ENCODE data around the gene COX8A.

DNA sequence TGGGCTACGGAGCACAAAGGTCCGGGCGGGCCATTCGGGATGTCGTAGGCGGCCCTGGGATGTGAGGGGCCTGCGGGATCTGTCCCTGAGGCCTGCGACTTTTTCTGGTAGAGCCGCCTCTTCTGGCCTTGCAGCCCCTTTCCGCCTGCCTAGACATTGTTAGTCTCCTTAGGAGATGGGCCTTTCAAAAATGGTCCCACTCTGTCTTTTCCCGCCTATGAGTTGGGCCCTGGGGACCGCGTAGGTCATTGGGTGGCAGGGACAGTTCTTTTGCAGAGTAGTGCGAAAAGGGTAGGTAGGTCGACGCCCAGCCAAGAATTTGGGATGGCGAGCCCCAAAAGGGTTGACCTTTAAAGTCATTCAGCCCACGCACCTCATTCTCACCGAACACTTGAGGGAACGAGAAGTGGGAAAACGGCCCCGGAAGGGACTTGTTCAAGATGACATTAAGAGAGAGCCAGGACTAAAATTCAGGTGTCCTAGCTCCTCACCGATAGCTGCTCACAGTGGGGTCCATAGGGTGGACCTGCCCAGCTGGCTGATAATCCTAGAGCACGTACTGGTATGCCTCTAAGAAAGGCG, 12.6 kb downstream of the COX8A start:
- TF ChIP-seq, protein P1, sequence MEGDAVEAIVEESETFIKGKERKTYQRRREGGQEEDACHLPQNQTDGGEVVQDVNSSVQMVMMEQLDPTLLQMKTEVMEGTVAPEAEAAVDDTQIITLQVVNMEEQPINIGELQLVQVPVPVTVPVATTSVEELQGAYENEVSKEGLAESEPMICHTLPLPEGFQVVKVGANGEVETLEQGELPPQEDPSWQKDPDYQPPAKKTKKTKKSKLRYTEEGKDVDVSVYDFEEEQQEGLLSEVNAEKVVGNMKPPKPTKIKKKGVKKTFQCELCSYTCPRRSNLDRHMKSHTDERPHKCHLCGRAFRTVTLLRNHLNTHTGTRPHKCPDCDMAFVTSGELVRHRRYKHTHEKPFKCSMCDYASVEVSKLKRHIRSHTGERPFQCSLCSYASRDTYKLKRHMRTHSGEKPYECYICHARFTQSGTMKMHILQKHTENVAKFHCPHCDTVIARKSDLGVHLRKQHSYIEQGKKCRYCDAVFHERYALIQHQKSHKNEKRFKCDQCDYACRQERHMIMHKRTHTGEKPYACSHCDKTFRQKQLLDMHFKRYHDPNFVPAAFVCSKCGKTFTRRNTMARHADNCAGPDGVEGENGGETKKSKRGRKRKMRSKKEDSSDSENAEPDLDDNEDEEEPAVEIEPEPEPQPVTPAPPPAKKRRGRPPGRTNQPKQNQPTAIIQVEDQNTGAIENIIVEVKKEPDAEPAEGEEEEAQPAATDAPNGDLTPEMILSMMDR (IDR thresholded peaks at IDR 0.05): no peak
- TF ChIP-seq EZH2 (IDR thresholded peaks at IDR 0.05): no peak

All from neural progenitor cell (in vitro differentiated cells).